Brain microvascular endothelial cell (primary cell): Measurements from ENCODE around the gene KLF12.

Experiments used
- DNase-seq: peaks from one replicate; pipeline ENCODE4 v3.0.0-alpha.2; 2020
- H3K27ac ChIP-seq: fragments of 250-450 bp; sonication (Bioruptor Pico); 2 replicates; pipeline ENCODE4 v1.5.1; 2020; ENCODE audit warnings: mild to moderate bottlenecking, moderate library complexity
- H3K27me3 ChIP-seq: fragments of 250-450 bp; sonication (Bioruptor Pico); replicated peaks from 2 replicates; pipeline ENCODE4 v1.5.1; 2020; ENCODE audit warnings: mild to moderate bottlenecking
- H3K36me3 ChIP-seq: fragments of 250-450 bp; sonication (Bioruptor Pico); replicated peaks from 2 replicates; pipeline ENCODE4 v1.5.1; 2020; ENCODE audit warnings: mild to moderate bottlenecking
- H3K4me3 ChIP-seq: 2 replicates; pipeline ENCODE4 v1.5.1; 2011; ENCODE audit warnings: low read depth, mild to moderate bottlenecking, control low read depth, low read length, moderate library complexity
- in situ Hi-C: cut with HindIII; loops from 2 replicates; pipeline ENCODE4 v1.10.0; 2017; ENCODE audit warnings: low sequenced_read_pairs, low pct_ligation_motif_present
- TF ChIP-seq, protein P1 (sequence below): IDR thresholded peaks from 2 replicates; pipeline ENCODE4 v1.5.1; 2011; ENCODE audit warnings: low read depth, mild to moderate bottlenecking, moderate library complexity, low read length, control low read depth, inconsistent platforms; ENCODE audit errors: missing control alignments

The KLF12 gene

GRCh38 chr13:74134221-74134776 lies at the start of gene KLF12:
Gene KLF12 (minus strand): TSS chr13:74134404.
- TF ChIP-seq, protein P1, sequence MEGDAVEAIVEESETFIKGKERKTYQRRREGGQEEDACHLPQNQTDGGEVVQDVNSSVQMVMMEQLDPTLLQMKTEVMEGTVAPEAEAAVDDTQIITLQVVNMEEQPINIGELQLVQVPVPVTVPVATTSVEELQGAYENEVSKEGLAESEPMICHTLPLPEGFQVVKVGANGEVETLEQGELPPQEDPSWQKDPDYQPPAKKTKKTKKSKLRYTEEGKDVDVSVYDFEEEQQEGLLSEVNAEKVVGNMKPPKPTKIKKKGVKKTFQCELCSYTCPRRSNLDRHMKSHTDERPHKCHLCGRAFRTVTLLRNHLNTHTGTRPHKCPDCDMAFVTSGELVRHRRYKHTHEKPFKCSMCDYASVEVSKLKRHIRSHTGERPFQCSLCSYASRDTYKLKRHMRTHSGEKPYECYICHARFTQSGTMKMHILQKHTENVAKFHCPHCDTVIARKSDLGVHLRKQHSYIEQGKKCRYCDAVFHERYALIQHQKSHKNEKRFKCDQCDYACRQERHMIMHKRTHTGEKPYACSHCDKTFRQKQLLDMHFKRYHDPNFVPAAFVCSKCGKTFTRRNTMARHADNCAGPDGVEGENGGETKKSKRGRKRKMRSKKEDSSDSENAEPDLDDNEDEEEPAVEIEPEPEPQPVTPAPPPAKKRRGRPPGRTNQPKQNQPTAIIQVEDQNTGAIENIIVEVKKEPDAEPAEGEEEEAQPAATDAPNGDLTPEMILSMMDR, result no peak
- H3K27ac ChIP-seq, result peak within 1 kb of the TSS; percentile 93
- DNase-seq, result peak; percentile 96
- no peaks in the 10 kb centered on the region for H3K27me3 ChIP-seq
- no peaks in the 10 kb centered on the region for H3K36me3 ChIP-seq
- H3K4me3 ChIP-seq, result peak within 1 kb of the TSS; percentile 90
- in situ Hi-C loops, result no loop called here

GRCh38 chr13:74182491-74182890 lies 48.3 kb upstream of the KLF12 start:
- H3K4me3 ChIP-seq, result no peak overlapping the region
- in situ Hi-C loops, result no loop called here
- no peak for DNase-seq
- TF ChIP-seq, protein P1, result no peak
- H3K36me3 ChIP-seq, result no peaks in the 10 kb centered on the region
- H3K27ac ChIP-seq, result no peak overlapping the region
- H3K27me3 ChIP-seq, result no peaks in the 10 kb centered on the region

DNA sequence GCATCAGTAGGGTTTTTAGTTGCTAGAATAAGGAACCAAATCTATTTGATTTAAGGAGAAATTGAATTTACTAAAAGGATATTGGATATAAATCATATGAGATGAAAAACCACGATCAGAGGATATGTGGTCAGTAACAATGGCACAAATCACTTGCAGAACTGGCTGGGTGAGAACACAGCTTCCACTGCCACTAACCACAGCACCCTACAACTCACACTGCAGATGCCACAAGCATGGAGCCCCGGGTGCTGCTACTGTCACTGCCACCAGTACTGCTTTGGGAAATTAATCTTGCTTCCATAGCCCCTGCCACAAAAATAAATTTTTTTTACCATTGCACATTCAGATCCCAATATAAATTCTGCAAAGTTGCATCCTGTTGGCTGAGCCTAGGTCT lies 40.6 kb upstream of the KLF12 start:
- TF ChIP-seq, protein P1, result no peak
- in situ Hi-C loops, result no loop called here
- Histone ChIP-seq H3K27me3 (no peaks in the 10 kb centered on the region), H3K36me3 (no peaks in the 10 kb centered on the region), H3K27ac (no peak overlapping the region), H3K4me3 (no peak overlapping the region)
- no peak for DNase-seq

GRCh38 chr13:74173822-74174221 lies 39.6 kb upstream of the KLF12 start:
- no peak overlapping the region for H3K27ac ChIP-seq
- TF ChIP-seq, protein P1, result no peak
- in situ Hi-C loops, result no loop called here
- H3K27me3 ChIP-seq, result no peaks in the 10 kb centered on the region
- DNase-seq, result no peak
- H3K4me3 ChIP-seq, result no peak overlapping the region
- no peaks in the 10 kb centered on the region for H3K36me3 ChIP-seq

DNA sequence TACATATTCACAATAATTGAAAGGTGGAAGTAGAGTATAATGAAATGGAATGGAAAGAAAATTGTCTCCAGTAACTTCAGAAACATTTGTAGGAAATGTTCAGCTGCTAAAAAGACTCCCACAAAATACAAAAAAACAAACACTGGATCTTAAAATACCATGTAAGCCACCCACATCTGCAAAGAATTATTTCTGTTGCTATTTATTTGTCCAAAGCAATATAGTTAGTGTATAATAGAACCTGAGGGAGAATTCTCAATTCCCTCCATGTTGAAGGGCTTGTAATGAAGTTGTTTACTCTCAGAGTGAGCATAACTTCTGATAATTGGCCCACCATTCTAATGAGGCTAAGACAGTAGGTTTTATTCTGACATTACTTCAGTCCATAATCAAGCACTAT lies 37.4 kb upstream of the KLF12 start:
- DNase-seq, result no peak
- H3K27ac ChIP-seq, result no peak overlapping the region

More for the DNA sequence above, 37.4 kb upstream of the KLF12 start:
- TF ChIP-seq, protein P1, result no peak
- Histone ChIP-seq H3K4me3 (no peak overlapping the region), H3K27me3 (no peaks in the 10 kb centered on the region), H3K36me3 (no peaks in the 10 kb centered on the region)
- in situ Hi-C loops, result no loop called here
